Neutrophil (primary cell): Measurements from ENCODE around the gene MLXIPL.
A peak's percentile ranks its signal among the peaks of the same experiment; 100 is the strongest.
"Not testable (repeated sequence)": the region's sequence is repeated elsewhere in the genome, so short reads cannot be mapped to it uniquely, and the experiment has no call there.

ENCODE experiments used
- H3K27ac ChIP-seq: fragments of 200-600 bp; sonication (generic); 2 replicates; pipeline ENCODE4 v1.5.1; 2016; ENCODE audit warnings: mild to moderate bottlenecking, moderate library complexity
- H3K27me3 ChIP-seq: fragments of 200-600 bp; sonication (generic); 2 replicates; pipeline ENCODE4 v1.6.0; 2016; ENCODE audit warnings: mild to moderate bottlenecking
- H3K36me3 ChIP-seq: fragments of 200-600 bp; sonication (generic); 2 replicates; pipeline ENCODE4 v1.5.1; 2017
- H3K4me1 ChIP-seq, 2 experiments: fragments of 200-600 bp in 1 of 2; sonication (generic) in 1 of 2; 1 replicate in 1 of 2; 2 replicates in 1 of 2; pipeline versions ENCODE4 v1.5.1 to v1.6.1; 2013 to 2016; ENCODE audit warnings: low read depth in 1 of 2, low read length in 1 of 2, mild to moderate bottlenecking in 1 of 2, moderate library complexity in 1 of 2; ENCODE audit not compliant: control insufficient read depth in 1 of 2, insufficient read depth in 1 of 2
- H3K4me3 ChIP-seq, 2 experiments: fragments of 200-600 bp in 1 of 2; sonication (generic) in 1 of 2; 1 replicate in 1 of 2; 2 replicates in 1 of 2; pipeline ENCODE4 v1.5.1; 2013 to 2016; ENCODE audit warnings: low read depth in 1 of 2, low read length in 1 of 2, mild to moderate bottlenecking in 1 of 2, moderate library complexity in 1 of 2
- H3K9me3 ChIP-seq: fragments of 200-600 bp; sonication (generic); 2 replicates; pipeline ENCODE4 v1.5.1; 2016
- CTCF ChIP-seq: fragments of 200-600 bp; sonication (generic); IDR thresholded peaks from 2 replicates; pipeline ENCODE4 v1.5.1; 2016; ENCODE audit warnings: antibody characterized with exemption

Gene MLXIPL

GRCh38 chr7:73557397-73558257 is 66.7 kb downstream of the MLXIPL start, which contains the start of gene BCL7B:
TSS of gene BCL7B (minus strand) at chr7:73557690. CDS start at chr7:73557578, 112 bp downstream.
- Histone ChIP-seq H3K36me3 (no peaks in the 10 kb centered on the region), H3K9me3 (no peaks in the 10 kb centered on the region), H3K27ac (peak within 1 kb of the TSS; percentile 99), H3K27me3 (peaks cover 17% of the 10 kb centered on the region), H3K4me1 (peaks cover 23% of the 10 kb centered on the region in 2 experiments), H3K4me3 (peak within 1 kb of the TSS; percentile 85 to 88)
- no peak for TF ChIP-seq CTCF

- Histone ChIP-seq H3K9me3 (no peaks in the 10 kb centered on the region), H3K27me3 (peaks cover 12% of the 10 kb centered on the region), H3K4me3 (peak overlapping the region; percentile 85 to 88), H3K4me1 (peaks cover 23% of the 10 kb centered on the region in 2 experiments), H3K27ac (peak overlapping the region; percentile 99), H3K36me3 (peaks cover 5% of the 10 kb centered on the region)
- TF ChIP-seq CTCF: peak; percentile 41
These were observed 67.3 kb downstream of the MLXIPL start for GRCh38 chr7:73557108-73557396.

- Histone ChIP-seq H3K4me1 (peaks cover 23% of the 10 kb centered on the region in 2 experiments), H3K27ac (peak overlapping the region; percentile 99)
These were observed 67.9 kb downstream of the MLXIPL start for GRCh38 chr7:73556208-73557107.

GRCh38 chr7:73555411-73555982 is 68.8 kb downstream of the MLXIPL start:
- Histone ChIP-seq H3K4me1 (peaks cover 23% of the 10 kb centered on the region in 2 experiments), H3K9me3 (no peaks in the 10 kb centered on the region), H3K27ac (peak overlapping the region; percentile 99), H3K4me3 (peak overlapping the region in 1 of 2 experiments; percentile 88), H3K36me3 (peaks cover 17% of the 10 kb centered on the region), H3K27me3 (peaks cover 8% of the 10 kb centered on the region)
- TF ChIP-seq CTCF: no peak

More at GRCh38 chr7:73556208-73557107, 67.9 kb downstream of the MLXIPL start:
- Histone ChIP-seq H3K9me3 (no peaks in the 10 kb centered on the region), H3K27me3 (peaks cover 10% of the 10 kb centered on the region), H3K36me3 (peaks cover 9% of the 10 kb centered on the region), H3K4me3 (peak overlapping the region; percentile 85 to 88)
- TF ChIP-seq CTCF: no peak

GRCh38 chr7:73550093-73550492 is 74.2 kb downstream of the MLXIPL start:
- H3K27ac ChIP-seq, H3K4me3 ChIP-seq, H3K4me1 ChIP-seq, H3K27me3 ChIP-seq, H3K9me3 ChIP-seq: not testable (repeated sequence)
- peaks cover 41% of the 10 kb centered on the region for H3K36me3 ChIP-seq
